GM04503 (cell line): ENCODE data around the gene BCL11B.

Source experiments
- DNase-seq: peaks from one replicate; pipeline ENCODE4 v3.0.0-alpha.2; 2012; ENCODE audit warnings: low read depth

Gene BCL11B

GRCh38 chr14:99271951-99272631, at the start of gene BCL11B:
BCL11B (minus strand) TSS chr14:99272197; CDS start chr14:99271218, 979 bp downstream.
- DNase-seq, result peak; percentile 19

- DNase-seq, result no peak
Measured at GRCh38 chr14:99321236-99321925, 49.4 kb upstream of the BCL11B start.

DNA sequence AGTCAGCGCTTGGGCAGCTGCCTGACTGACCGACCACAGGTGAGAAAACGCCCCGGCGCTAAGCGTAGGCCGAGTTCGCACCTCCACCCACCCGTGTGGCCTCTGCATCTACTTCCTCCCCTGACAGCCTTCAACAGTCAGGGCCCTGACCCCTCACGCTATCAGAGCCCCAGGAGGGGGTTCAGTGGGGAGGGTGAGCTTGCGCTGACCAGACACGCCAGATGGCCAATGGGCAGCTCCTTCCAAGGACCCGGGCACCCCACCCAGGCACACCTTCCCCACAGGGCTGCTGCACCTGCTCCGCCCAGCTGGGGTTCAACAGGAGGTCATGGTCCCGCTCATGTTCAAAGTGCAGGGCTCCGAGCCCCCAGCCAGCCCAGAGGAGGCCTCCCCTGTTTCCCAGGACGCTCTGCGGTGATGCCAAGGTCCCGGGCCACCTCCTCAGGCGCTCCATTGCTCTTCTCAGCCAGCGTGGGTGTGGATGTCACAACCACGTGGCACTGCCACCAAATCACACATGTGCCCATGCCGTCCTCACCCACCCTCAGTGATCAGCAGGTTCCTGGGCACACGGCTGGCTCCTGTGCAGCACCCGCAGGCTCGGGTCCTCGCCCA, 48.7 kb upstream of the BCL11B start:
- DNase-seq, result no peak

GRCh38 chr14:99320105-99320572, 48.1 kb upstream of the BCL11B start:
- DNase-seq, result no peak

GRCh38 chr14:99318959-99319295, 46.9 kb upstream of the BCL11B start:
- no peak for DNase-seq

GRCh38 chr14:99318091-99318958, 46.3 kb upstream of the BCL11B start:
- no peak for DNase-seq

DNA sequence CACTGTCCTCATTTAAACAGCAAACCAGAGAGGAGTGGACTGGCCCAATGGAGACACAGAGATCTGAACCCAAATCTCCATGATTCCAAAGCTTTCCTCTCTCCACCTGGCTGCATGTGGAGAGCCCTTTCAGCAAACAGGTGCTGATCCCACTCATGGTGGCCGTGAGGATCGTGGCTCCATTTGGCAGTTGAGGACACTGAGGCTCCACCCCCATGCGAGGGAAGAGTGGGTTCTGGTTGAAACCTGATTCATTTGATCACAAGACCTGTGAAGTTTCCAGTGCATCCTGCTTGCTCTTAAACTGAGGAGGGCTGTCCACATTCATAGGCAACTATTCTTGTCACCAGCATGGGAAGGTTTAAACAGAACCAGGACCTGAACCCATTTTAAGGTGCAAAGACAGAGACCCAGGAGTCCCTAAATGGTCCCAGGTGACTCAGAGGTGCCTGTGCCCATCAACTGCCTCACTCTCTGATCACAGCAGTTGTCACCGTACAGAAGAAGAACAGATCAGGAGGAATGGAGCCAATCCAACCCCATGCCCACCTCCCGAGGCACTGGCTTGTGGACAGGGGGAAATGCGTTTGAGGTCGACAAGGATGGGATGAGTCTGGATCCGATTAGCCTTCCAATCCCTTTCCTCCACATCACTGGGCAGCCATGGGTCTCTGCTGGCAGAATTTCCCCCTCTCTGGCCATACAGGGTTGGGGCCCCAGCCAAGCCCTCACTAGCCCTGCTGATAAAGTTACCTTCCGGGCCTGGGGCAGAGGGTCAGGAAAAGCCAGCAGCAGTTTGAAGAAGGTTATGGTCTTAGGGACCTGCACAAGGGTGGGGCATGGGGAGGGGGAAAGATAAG, 45.5 kb upstream of the BCL11B start:
- no peak for DNase-seq

GRCh38 chr14:99316281-99317163, 44.5 kb upstream of the BCL11B start:
- no peak for DNase-seq

GRCh38 chr14:99315197-99315596, 43.2 kb upstream of the BCL11B start:
- no peak for DNase-seq

GRCh38 chr14:99314623-99315022, 42.6 kb upstream of the BCL11B start:
- DNase-seq, result no peak

GRCh38 chr14:99313234-99313633, 41.2 kb upstream of the BCL11B start:
- DNase-seq, result no peak

DNA sequence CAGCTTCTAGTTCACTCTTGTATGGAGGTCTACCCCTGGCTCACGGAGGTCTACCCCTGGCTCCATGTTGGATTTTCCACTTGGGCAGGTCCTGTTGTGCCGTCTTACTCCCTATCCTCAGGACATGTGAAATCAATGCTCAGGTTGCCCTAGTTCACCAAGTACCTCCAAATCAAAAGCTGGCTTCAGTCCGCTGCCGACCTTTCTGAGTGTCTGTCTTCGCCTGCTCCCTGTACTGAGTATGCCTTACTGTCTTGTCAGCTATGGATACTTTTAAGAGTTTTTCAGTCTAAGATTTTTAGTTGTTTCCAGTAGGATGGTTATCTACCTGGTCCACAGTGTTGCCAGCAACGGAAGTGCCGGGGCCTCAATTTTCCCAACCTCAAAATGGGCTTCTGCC, 40.1 kb upstream of the BCL11B start:
- no peak for DNase-seq

DNA sequence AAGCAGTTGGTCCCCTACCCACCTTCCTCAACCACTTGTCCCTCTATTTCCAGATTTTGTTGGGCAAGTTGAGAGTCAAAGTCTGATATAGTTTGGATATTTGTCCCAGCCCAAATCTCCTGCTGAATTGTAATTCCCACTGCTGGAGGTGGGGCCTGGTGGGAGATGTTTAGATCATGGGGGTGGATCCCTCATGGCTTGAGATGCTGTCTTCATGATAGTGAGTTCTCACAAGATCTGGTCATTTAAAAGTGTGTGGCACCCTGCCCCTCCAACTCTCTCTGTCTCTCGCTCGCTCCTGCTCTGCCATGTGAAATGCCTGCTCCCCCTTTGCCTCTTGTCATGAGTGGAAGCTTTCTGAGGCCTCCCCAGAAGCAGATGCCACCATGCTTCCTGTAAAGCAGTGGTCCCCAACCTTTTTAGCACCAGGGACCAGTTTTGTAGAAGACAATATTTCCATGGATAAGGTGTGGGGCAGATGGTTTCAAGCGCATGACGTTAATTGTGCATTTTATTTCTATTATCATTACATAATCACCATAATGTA, 37.3 kb upstream of the BCL11B start:
- DNase-seq, result no peak

GRCh38 chr14:99304208-99304607, 32.2 kb upstream of the BCL11B start:
- DNase-seq, result no peak

- DNase-seq, result no peak
Measured at GRCh38 chr14:99300190-99300589, 28.2 kb upstream of the BCL11B start.

GRCh38 chr14:99296517-99296916, 24.5 kb upstream of the BCL11B start:
- no peak for DNase-seq

GRCh38 chr14:99289394-99290189, 17.6 kb upstream of the BCL11B start:
- no peak for DNase-seq

DNA sequence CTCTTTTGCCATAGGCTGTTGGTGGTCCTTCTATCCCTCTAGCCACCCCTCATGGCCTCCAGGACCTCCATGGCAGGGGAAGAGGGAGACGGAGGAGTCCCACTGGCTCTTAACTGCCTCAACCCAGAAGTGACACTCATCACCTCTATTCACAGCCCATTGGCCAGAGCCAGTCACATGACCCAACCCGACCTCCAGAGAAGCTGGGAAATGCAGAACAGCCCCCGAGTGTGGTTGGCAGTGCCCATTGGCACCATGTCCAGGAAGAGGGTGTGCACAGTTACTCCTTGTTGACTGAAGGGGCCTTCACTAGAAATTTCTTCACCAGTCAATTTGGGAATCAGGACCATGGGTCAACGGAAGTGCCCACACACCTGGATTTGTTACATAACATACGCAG, 17.0 kb upstream of the BCL11B start:
- DNase-seq, result no peak

DNA sequence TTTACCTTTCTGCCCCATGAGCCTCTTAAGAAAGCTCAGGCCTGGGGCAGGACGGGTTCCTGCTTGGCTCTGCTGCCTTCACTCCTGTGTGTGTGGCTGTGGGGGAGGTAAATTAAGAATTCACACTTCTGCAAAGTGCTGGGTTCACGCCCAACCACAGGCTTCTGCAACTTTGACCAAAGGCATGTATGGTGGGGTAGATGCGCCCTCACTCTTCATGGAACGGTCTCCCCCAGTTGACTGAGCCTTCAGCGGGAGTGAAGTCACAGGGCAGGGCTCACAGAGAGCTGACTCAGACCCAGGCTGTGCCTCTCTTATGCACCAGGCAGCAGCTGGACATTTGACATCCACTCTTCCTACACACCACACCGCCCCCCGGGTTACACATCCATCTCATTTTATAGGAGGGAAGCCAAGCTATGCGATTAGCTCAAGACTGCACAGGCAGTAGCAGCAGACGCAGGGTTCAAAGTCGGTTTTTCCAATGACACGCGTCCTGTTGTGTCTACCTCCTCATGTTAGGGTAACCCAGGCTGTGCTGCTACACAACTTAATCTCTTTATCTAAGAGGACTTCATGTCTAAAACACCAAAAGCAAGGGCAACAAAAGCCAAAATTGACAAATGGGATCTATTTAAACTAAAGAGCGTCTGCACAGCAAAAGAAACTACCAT, 15.4 kb upstream of the BCL11B start:
- DNase-seq, result no peak
